Hepatocyte (in vitro differentiated cells): Measurements from ENCODE around the gene OR9Q1. TPM values are rescaled to one million over a fixed set of nuclear protein-coding genes. Genes with fewer than 3 reads are reported as not detected.

Source experiments
- DNase-seq: peaks from one replicate; pipeline ENCODE4 v3.0.0-alpha.2; 2016; ENCODE audit warnings: low spot score
- H2AFZ ChIP-seq: fragments of 200-600 bp; sonication (generic); 2 replicates; pipeline ENCODE4 v1.6.0; 2016; ENCODE audit warnings: antibody characterized with exemption, mild to moderate bottlenecking
- H3K27ac ChIP-seq: fragments of 200-600 bp; sonication (generic); 2 replicates; pipeline ENCODE4 v1.5.1; 2016; ENCODE audit warnings: mild to moderate bottlenecking
- H3K27me3 ChIP-seq: fragments of 200-600 bp; sonication (generic); 2 replicates; pipeline ENCODE4 v1.6.1; 2016
- H3K36me3 ChIP-seq: fragments of 200-600 bp; sonication (generic); replicated peaks from 2 replicates; pipeline ENCODE4 v1.5.1; 2016; ENCODE audit warnings: low read depth; ENCODE audit not compliant: insufficient read depth
- H3K4me1 ChIP-seq: fragments of 200-600 bp; sonication (generic); 2 replicates; pipeline ENCODE4 v1.5.1; 2016; ENCODE audit warnings: mild to moderate bottlenecking, moderate library complexity; ENCODE audit not compliant: insufficient read depth
- H3K4me2 ChIP-seq: fragments of 200-600 bp; sonication (generic); 2 replicates; pipeline ENCODE4 v1.6.0; 2016
- H3K4me3 ChIP-seq: fragments of 200-600 bp; sonication (generic); 2 replicates; pipeline ENCODE4 v1.5.1; 2016; ENCODE audit warnings: mild to moderate bottlenecking
- H3K79me2 ChIP-seq: fragments of 200-600 bp; sonication (generic); 2 replicates; pipeline ENCODE4 v1.6.0; 2017; ENCODE audit warnings: mild to moderate bottlenecking
- H3K9me2 ChIP-seq: fragments of 200-600 bp; sonication (generic); replicated peaks from 2 replicates; pipeline ENCODE4 v1.6.0; 2017; ENCODE audit warnings: mild to moderate bottlenecking; ENCODE audit not compliant: insufficient read depth
- H3K9me3 ChIP-seq: fragments of 200-600 bp; sonication (generic); 2 replicates; pipeline ENCODE4 v1.5.1; 2016; ENCODE audit warnings: low read depth, mild to moderate bottlenecking
- H4K20me1 ChIP-seq: fragments of 200-600 bp; sonication (generic); 2 replicates; pipeline ENCODE4 v1.6.0; 2016; ENCODE audit warnings: mild to moderate bottlenecking; ENCODE audit not compliant: insufficient read depth, poor library complexity, severe bottlenecking
- EZH2 ChIP-seq: fragments of 200-600 bp; sonication (generic); IDR thresholded peaks from 2 replicates; pipeline ENCODE4 v1.6.1; 2016; ENCODE audit warnings: antibody characterized with exemption, mild to moderate bottlenecking, borderline replicate concordance
- EZH2phosphoT487 ChIP-seq: fragments of 200-600 bp; sonication (generic); IDR thresholded peaks from one replicate; pipeline ENCODE4 v1.6.1; 2018; ENCODE audit warnings: antibody characterized with exemption, mild to moderate bottlenecking, low read depth, moderate library complexity; ENCODE audit not compliant: unreplicated experiment, severe bottlenecking
- WGBS: methylation state at CpG from one replicate; pipeline ENCODE4 v1.1.6; 2016; ENCODE audit warnings: low lambda C conversion rate; ENCODE audit errors: missing lambda C conversion rate; 5-methylcytosine and 5-hydroxymethylcytosine counted together
- polyA plus RNA-seq: library from polyadenylated mRNA; unstranded; fragments of >200 nt; fragmentation: Nextera tagmentation; extraction: Ambion mirVana; gene quantifications from 2 replicates; pipeline ENCODE4 v1.2.1, GENCODE V29; 2016
- total RNA-seq: library from RNA; depleted of rRNA; stranded (reverse); fragments of >200 nt; gene quantifications from 2 replicates; pipeline ENCODE4 v1.2.3, GENCODE V29; 2014
- TF ChIP-seq, protein P1 (sequence below): fragments of 200-600 bp; sonication (generic); IDR thresholded peaks from 2 replicates; pipeline ENCODE4 v1.5.1; 2016; ENCODE audit warnings: antibody characterized with exemption, mild to moderate bottlenecking; ENCODE audit not compliant: poor library complexity

The OR9Q1 gene
- total and polyA plus RNA-seq, 2 experiments from 2014 or later: not detected

- Histone ChIP-seq H3K9me3 (no peaks in the 10 kb centered on the region), H3K27ac (peak overlapping the region; percentile 59), H2AFZ (no peak overlapping the region), H3K9me2 (no peaks in the 10 kb centered on the region), H3K79me2 (no peaks in the 10 kb centered on the region), H3K4me3 (no peak overlapping the region), H3K4me2 (no peak overlapping the region), H3K4me1 (peaks cover 21% of the 10 kb centered on the region), H3K36me3 (no peaks in the 10 kb centered on the region), H3K27me3 (no peaks in the 10 kb centered on the region), H4K20me1 (no peaks in the 10 kb centered on the region)
- no peak for DNase-seq
- 57% methylated on average over 6 of the region's 6 CpGs for WGBS
- TF ChIP-seq EZH2 (no peak), EZH2phosphoT487 (no peak)
- TF ChIP-seq, protein P1, sequence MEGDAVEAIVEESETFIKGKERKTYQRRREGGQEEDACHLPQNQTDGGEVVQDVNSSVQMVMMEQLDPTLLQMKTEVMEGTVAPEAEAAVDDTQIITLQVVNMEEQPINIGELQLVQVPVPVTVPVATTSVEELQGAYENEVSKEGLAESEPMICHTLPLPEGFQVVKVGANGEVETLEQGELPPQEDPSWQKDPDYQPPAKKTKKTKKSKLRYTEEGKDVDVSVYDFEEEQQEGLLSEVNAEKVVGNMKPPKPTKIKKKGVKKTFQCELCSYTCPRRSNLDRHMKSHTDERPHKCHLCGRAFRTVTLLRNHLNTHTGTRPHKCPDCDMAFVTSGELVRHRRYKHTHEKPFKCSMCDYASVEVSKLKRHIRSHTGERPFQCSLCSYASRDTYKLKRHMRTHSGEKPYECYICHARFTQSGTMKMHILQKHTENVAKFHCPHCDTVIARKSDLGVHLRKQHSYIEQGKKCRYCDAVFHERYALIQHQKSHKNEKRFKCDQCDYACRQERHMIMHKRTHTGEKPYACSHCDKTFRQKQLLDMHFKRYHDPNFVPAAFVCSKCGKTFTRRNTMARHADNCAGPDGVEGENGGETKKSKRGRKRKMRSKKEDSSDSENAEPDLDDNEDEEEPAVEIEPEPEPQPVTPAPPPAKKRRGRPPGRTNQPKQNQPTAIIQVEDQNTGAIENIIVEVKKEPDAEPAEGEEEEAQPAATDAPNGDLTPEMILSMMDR: no peak
Measured at GRCh38 chr11:58061813-58062212, 38.1 kb downstream of the OR9Q1 start.

DNA sequence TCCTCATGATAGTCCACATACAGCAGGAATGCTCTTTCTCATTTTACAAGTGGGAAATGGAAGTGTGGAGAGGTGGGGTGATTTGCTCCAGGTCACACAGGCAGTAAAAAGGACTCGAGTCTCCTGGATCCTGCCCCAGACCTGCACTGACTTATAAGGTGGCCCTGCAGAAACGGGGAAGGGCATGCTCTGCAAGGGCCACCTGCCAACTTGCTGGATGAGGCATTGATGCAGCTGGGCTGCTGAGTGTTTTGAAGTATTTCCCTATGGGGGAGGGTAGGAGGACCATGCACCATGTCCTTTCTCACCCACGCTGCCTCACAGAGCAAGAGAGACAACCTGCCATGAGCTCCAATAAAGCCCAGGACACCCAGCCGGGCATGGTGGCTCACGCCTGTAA, 44.0 kb downstream of the OR9Q1 start:
- TF ChIP-seq EZH2phosphoT487 (no peak), EZH2 (no peak)
- TF ChIP-seq, protein P1: no peak
- no peaks in the 10 kb centered on the region for H3K4me1 ChIP-seq
- H3K9me3 ChIP-seq: no peaks in the 10 kb centered on the region
- H2AFZ ChIP-seq: no peak overlapping the region
- H3K27ac ChIP-seq: no peak overlapping the region
- H3K9me2 ChIP-seq: no peaks in the 10 kb centered on the region
- H3K4me3 ChIP-seq: no peak overlapping the region
- no peaks in the 10 kb centered on the region for H3K27me3 ChIP-seq
- H3K36me3 ChIP-seq: no peaks in the 10 kb centered on the region
- no peaks in the 10 kb centered on the region for H3K79me2 ChIP-seq
- H3K4me2 ChIP-seq: no peak overlapping the region
- 79% methylated on average over 5 of the region's 5 CpGs for WGBS
- no peaks in the 10 kb centered on the region for H4K20me1 ChIP-seq
- no peak for DNase-seq

- no peaks in the 10 kb centered on the region for H4K20me1 ChIP-seq
- H3K4me1 ChIP-seq: no peaks in the 10 kb centered on the region
- no peaks in the 10 kb centered on the region for H3K79me2 ChIP-seq
- no peak overlapping the region for H3K4me2 ChIP-seq
- H3K9me3 ChIP-seq: no peaks in the 10 kb centered on the region
- WGBS: 85% methylated on average over 6 of the region's 6 CpGs
- no peak overlapping the region for H3K27ac ChIP-seq
- no peak overlapping the region for H2AFZ ChIP-seq
- no peak for TF ChIP-seq EZH2phosphoT487
- TF ChIP-seq, protein P1: no peak
- TF ChIP-seq EZH2: no peak
- H3K36me3 ChIP-seq: no peaks in the 10 kb centered on the region
- no peaks in the 10 kb centered on the region for H3K27me3 ChIP-seq
- H3K4me3 ChIP-seq: no peak overlapping the region
- no peak for DNase-seq
- H3K9me2 ChIP-seq: no peaks in the 10 kb centered on the region
Measured at GRCh38 chr11:58068655-58069054, 45.0 kb downstream of the OR9Q1 start.

DNA sequence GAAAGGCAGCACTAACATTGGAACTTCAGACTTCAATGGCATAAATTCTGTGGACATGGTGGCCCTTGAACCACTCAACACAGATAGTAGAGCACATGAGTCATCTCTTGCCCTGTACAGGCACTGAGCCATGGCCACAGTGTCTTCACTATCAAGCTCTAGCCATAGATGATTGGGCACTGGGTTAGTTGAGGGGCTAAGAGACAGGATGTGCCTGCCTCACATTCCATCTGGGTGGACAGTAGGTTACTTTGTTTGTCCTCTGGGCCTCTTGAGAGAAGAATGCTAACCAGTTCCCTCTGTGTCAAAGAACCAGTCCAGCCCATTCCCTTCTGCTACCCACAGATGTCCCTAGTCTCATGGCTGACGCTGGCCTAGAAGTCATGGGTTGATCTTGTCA, 46.9 kb downstream of the OR9Q1 start:
- no peaks in the 10 kb centered on the region for H3K36me3 ChIP-seq
- no peaks in the 10 kb centered on the region for H3K79me2 ChIP-seq
- H4K20me1 ChIP-seq: no peaks in the 10 kb centered on the region
- DNase-seq: no peak
- H3K27ac ChIP-seq: no peak overlapping the region
- H3K4me3 ChIP-seq: no peak overlapping the region
- no peaks in the 10 kb centered on the region for H3K9me2 ChIP-seq
- H3K27me3 ChIP-seq: no peaks in the 10 kb centered on the region
- H3K4me1 ChIP-seq: no peaks in the 10 kb centered on the region
- H2AFZ ChIP-seq: no peak overlapping the region
- 91% methylated on average over 1 of the region's 1 CpG for WGBS
- TF ChIP-seq, protein P1: no peak
- no peak for TF ChIP-seq EZH2phosphoT487
- TF ChIP-seq EZH2: no peak
- no peaks in the 10 kb centered on the region for H3K9me3 ChIP-seq
- no peak overlapping the region for H3K4me2 ChIP-seq
